Activated CD8-positive, alpha-beta memory T cell treated with anti-CD3 and anti-CD28 coated beads for 48 hours (primary cell): ENCODE data around the gene ZBTB9.

Experiments used
- DNase-seq, 3 experiments: peaks; one replicate each; pipeline ENCODE4 v3.0.0-alpha.2; 2020; ENCODE audit warnings: low read depth in 2 of 3, low spot score in 2 of 3

The ZBTB9 gene

DNA sequence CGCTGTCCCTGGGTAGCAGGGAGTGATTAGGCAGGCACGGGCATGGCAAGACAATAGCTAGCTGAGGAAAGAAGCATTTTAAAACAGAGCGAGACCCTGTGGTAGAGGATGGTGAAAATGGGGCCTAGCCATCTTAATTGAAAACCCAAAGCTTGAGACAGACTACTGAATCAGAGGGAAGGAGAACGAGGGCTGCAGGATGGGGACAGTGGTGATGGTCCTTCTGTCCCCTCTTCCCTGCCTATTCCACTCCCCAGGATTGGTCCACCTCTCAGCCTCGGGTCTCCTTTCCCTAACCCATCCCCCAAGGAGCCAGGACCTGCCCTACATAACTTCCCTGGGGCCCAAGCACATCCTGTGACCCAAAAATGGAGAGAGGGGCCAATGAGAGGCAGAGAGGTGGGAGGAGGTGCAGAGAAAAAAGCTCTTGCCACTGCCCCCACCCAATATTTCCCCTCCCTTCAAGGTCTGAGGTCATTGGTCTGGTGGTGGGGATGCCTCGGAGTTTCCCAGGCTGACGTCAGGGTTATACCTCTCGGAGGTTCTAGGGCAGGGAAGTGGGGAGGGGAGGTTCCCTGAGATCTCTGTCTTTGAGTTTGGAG, 35.6 kb upstream of the ZBTB9 start:
- DNase-seq: peak in 1 of 3 experiments; percentile 38

DNA sequence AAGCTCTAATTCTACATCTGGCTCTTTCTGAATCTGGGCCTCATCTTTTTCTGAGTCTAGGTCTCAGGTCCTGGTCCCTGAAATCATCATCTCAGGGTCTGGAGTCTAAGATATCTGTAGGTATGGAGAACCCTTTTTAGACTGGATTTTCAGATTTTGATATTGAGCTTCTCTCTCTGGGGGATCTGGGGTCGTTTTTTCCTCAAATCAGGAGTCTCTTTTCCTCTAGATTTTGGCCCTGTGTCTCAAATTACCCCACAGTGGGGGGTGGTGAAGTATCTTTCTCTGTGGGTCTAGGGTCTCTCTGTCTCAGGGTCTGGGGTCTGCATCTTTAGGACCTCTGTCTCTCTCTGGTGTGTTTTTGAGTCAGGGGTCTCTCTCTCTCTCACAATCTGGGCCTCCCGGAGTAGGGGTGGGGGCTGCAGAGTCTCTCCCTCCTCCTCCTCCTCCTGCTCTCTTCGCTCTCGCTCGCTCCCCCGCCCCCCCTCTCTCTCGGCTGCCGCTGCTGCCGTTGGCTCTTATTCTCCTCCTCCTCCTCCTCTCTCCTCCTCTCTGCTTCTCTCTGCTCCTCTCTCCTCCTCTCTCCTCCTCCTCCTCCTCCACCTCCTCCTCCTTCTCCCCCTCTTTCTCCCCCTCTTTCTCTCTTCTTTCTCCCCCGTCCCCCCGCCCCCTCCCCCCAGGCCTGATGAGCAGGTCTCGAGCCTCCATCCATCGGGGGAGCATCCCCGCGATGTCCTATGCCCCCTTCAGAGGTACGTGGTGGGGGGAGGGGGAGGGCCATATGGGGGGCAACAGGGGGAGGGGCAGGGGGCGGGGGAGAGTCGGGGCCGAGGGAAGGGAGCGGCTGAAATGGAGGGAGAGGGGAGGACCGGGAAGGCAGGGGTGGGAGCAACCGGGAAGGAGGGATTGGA, 34.5 kb upstream of the ZBTB9 start, which contains the start of gene SYNGAP1:
Gene SYNGAP1, plus strand, starts transcription at position 486 of the 911 bp plus-strand sequence. Its CDS starts 200 bp downstream, at position 686.
- no peak for DNase-seq

DNA sequence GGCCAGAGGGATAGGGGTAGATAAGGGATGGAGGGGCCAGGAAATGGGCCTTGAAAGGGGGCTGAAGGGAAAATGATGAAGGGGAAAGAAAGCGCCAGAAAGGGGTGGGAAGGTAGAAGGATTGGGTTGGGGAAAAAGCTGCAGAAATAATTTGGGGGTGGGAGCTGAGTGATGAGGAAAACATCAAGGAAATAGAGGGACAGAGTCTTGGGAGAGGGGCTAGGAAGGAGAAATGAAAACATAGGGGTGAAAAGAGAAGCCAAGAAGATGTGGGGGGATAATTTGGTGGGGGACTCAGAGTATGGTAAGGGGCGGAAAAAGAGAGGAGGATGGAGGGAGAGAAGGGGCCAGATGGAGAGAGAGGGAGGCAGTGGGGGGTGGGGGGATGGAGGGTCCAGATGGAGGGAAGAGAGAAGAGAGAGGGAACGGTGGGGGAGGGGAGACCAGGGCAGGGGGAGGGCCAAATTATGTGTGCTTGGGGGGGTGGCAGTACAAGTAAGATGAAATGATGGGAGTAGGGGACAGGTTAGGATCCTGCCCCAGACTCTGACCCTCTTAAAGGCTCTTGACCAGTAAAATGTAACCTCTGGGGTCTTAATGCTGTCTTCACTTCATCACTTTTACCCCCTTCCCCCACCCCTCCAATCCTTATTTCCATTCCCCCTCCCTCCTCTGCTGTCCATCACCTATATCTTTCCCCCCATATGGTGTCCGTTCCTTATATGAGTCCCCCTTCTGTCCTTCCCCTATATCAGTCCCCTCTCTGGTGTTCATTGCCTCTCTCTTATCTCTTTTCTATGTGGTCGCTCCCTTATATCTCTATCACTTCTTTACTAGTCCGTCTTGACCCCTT, 33.7 kb upstream of the ZBTB9 start:
- DNase-seq: no peak

DNA sequence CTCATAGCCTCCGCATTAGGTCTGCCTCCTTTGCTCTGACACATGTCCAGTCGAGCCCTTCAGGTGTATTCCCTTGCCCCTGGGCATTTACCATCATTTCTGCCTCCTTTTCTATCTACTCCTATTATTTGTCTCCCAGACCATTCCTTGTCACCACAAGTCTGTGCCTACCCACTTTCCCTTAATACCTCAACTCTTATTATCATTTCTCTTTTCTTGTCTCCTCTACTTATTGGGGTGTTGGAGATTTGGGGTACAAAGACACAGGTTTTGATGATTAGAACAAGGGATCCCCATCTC, 33.1 kb upstream of the ZBTB9 start:
- DNase-seq: no peak

DNA sequence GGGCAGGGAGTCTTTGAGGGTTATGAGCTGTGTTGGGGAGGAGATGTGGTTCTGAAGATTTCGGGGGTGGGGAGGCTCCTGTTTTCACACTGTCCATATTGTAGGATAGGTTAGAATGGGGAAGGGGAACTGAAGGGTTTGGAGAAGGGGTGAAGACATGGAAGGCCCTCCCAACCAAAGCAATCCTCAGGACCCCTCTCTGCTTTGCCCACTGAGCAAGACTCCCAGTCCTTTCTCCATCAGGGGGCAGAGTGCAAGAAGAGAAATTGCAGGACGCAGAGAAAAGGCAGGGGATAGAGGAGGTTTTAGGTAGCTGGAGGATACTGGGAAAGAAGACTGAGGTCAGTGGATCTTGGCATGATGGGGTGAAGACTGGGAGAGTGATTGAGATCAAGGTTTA, 30.6 kb upstream of the ZBTB9 start:
- DNase-seq: no peak

DNA sequence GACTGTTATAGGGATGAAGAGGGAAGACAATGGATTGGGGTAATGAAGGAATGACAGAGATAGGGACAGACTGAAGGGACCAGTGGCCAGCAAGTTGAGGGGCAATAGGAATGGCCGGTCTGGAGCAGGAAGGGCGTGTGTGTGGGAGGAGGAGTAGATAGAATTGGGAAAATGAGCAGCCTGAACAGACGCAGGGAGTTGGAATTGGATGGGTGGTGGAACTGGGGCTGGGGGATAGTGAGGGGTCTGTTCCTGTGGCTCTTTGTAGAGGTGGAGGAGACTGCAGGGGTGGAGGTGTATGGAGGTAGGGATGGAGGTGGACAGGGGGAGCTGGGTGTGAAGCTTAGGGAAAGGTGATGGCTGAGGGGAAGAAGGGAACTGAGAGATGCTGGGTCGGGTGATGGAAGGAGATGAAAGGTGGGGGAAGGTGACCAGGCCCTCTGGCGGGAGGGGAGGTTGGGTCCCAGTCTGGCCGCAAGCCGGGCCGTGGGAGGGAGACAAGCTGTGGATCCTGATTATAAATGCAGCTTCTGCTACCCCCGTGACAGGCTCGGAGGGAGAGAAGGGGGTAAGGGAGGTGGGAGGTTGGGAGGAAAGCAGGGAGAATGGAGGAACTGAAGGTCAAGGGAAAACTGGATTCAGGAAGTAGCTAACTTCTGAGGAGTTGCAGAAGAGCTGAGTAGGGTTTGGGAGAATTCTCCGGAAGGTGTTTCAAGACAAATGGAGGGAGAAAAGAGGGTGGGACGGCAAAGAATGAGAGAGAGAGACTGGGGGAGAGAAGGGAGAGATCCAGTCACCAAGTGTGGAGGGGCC, 29.3 kb upstream of the ZBTB9 start:
- no peak for DNase-seq

DNA sequence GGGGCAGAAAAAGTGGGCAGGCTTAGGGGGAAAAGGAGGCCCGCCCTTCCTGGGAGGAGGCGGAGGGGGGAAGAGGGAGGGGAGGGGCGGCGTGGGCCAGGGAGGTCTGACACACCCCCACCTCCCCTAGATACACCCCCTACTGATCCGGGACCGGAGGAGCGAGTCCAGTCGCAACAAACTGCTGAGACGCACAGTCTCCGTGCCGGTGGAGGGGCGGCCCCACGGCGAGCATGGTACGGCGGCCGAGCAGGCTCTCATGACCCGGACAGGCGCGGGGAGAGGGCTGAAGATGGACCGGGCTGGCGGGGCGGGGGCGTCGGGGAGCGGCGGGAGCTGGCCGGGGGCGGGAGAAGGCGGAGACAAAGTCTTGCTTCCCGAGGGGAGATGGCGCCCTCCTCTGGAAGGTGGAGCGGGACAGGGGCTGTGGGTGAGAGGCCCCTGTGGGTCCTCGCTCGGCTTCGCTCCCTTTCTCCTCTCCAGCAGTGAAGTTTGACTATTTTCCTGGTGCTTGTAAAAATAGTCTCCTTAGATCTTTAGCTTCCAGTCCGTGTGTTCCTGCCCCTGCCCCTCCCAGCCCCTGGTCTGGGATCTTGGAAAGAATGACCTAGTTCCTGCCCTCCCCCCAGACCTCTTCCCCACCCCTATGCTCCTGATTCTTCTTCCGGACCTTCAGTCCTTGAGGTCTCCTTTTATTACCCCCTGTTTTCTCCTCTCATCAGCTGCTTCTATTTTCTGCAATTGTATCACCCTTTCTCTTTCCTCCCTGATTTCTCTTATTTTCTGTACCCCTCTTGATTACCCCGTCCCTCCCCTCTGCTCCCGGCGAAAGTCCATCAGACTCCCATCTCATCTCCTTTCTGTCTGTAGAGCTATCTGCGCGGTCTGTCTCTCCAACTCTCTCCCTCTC, 28.5 kb upstream of the ZBTB9 start:
- DNase-seq: peak in 2 of 3 experiments; percentile 56 to 68

DNA sequence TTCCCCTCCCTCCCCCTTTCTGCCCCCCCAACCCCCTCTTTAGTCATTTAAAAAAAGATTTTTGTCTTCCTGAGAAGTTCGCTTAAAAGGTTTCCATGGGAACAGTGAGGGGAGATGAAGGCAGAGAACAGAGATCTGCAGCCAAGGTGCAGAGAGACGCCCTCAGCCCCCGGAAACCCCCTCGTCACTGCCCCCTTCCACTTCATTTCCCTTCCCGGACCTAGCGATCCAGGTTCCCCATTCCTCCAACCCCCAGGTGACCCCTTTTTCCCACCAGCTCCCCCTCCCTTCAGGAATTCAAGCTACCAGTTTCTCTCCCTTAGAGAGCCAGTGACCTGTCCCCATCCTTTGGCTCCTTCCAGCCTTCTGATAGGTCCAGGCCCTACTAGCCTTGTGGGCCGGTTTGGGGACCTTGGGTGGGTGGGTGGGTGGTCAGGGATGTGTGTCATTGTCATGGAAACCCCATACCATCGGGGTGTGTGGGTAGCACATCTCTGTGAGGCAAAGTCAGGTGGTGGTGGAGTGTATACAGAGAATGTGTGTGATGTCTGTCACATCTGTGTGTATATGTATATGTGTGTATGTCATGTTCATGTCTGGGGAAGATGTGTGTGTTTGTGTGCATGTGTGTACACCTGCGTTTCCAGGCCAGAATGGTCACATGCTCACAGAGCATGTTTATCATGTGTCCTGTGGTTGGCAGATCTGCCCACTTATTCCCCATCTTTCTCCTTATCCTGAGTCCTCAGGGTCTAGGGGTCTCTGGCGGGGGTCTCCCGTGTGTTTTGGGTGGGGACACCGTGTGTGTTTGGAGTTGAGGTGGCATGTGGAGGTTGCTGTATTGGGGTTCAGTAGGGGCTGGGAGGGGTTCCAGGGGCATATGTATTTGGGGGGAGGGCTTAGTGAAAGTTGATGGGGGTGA, 27.5 kb upstream of the ZBTB9 start:
- no peak for DNase-seq

DNA sequence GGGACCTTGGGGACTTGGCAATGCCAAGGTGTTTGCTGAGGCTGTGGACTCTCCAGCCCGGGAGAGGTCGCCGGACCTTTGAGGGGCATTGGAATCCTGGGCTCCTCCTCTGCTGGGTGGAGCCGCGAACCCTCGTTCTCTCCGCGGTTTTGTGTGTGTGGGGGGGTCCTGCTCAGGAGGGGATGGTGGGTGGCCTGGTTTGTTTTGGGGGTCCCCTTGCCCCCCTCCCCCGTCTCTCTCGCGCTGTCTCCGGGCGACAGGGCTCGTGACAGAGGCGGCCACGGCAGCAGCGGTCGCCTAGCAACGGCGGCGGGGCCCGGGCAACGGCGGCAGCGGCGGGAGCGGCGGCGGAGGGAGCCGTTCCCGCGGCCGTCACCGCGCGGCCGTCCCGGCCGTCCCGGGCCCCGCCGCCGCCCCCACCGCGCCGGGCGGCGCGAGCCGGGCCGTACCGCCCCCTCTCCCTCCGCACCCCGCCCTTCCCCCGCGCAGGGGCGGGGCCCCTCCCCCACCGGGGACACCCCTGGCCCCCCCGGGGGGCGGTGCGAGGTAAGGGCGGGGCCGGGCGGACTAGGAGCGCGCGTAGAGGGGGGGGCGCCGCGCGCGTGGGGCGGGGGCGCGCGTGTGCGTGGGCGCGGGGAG, 26.7 kb upstream of the ZBTB9 start:
- DNase-seq: peak in 1 of 3 experiments; percentile 28

DNA sequence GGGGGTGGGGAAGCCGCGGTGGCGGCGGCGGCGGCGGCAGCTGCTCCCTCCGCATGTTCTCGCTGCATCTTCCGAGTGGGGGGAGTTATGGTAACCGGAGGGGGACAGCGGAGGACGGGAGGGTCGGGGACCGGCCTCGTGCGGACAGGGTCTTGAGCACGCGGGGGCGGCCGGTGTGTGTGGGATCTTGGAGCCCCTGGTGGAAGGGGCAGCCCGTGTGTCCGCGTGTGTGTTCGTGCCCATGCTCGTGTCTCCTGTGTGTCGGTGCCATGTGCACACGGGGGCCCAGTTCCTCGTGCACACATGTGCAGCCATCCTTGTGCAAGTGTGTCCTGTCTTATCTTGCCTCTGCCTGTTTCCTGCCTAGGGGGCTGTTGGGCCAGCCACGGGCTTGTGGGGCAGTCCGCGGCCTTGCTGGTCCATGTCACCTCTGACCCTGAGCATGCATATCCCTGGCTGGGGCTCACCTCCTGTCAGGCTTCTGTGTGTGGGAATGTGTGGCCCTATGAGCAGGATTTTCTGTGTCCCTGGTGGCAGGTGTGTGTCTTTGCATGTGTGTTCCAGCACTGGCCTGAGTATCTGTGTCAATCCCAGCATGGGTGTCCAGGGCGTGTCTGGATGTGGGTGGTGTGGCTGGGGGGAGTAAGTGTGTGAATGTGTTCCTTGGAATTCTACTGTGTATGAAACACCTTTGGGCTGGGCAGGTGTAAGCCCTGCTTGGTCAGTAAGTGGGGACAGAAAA, 26.0 kb upstream of the ZBTB9 start:
- no peak for DNase-seq

DNA sequence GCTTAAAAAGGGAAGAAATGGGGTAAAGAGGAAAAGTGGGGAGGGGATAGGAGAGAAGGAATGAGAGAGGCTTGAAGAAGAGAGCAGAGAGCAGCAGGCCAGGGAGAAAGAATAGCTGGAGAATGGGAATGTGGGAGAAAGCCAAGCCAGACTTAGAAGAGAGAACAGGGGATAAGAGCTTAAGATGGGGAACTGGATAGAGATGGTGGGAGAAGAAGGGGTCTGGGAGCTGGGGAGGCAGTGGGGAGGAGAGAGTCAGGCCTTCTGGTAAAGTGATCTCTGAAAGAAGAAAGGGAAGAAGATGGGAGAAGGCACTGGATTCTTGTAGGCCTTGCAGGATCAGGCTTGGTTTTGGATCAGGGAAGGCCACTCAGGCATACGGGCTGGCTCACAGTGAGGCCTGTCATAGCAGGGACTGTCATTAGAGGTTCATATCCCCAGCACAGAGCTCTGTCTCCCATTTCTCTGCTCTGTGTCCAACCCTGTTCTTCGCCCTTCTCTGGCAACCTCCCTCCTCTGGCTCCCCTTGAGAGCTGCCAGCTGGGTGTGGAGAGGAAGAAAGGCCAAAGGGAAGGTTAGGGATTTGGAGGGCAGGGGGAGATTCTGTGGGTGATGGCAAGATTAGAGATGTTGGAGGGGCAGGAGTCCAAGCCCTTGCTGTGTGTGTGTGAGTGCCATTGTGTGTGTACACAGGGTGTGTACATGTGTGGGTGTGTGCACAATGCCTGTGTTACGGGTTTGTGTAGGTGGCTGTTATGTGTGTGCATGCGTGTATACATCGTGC, 25.2 kb upstream of the ZBTB9 start:
- DNase-seq: no peak

DNA sequence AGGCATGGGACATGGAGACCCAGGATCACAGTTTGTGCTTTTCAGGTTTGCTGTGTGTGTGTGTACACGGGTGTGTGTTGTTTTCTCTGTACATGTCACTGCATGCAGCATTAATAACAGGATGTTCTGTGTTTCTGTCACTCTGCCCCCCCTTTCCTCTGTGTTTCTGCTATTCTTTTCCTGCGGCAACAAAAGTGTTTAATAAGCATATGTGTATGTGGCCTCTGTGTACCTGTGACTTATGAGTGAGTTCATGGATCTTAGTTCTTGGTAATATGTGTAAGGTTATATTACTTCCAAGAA, 24.7 kb upstream of the ZBTB9 start:
- no peak for DNase-seq

DNA sequence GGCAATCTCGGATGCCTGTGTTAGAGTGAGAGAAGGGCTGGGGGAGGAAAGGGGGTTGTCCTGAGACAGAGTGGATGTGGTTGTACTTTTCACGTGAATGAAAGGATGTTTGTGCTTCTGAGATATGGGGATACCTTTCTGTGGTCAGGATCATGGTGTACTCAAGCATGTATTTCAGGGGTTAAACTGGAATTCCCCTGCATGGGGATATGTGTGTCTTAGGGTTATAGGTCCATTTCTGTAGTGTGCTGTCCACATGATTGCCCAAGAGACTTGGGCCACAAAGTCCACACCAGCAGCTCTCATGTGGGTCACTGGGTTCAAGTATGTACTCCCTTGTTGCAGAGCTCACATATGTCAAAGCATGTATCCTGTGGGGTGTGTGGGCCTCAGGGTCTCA, 24.0 kb upstream of the ZBTB9 start:
- no peak for DNase-seq

DNA sequence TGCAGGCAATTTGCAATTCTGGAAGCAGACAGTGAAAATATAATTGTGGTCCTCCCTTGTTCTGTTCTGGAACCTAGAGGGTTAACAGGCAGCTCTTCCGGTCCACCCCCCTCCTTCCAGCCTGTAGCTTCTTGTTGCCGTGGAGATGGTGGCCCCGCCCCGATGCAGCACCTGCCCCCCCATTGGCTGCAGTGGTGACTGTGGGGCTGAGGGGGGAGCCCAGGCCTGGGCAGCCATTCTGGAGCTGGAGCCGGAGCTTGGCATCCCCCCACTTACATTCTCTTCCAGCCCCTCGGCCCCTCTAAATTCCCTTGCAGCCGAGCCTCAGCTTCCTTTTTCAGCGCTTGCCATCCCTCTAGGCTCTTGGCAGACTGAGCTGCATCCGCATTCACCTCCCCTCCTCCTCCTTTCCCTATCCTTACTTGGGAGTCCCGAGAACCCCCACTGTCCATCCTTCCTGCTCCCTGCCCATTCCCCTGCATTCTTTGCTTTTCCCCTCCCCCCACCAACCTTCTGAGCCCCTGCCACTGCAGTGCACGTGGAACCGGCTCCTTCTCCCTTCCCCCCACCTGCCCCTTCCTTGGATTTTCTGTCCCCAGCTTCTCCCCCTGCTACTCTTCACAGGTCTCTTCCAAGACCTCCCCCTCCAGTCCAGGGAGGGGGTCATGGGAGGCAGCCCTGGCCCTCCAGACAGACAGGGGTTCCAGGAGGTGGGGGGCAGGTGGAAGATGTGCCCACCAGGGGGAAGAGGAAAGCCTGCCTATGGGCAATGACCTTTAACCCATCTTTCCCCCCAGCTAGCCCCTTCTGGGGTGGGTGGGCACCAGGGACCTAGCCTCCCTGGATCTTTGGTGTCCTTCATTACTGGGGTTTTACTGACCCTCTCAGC, 23.1 kb upstream of the ZBTB9 start:
- peak in 2 of 3 experiments; percentile 42 to 69 for DNase-seq

DNA sequence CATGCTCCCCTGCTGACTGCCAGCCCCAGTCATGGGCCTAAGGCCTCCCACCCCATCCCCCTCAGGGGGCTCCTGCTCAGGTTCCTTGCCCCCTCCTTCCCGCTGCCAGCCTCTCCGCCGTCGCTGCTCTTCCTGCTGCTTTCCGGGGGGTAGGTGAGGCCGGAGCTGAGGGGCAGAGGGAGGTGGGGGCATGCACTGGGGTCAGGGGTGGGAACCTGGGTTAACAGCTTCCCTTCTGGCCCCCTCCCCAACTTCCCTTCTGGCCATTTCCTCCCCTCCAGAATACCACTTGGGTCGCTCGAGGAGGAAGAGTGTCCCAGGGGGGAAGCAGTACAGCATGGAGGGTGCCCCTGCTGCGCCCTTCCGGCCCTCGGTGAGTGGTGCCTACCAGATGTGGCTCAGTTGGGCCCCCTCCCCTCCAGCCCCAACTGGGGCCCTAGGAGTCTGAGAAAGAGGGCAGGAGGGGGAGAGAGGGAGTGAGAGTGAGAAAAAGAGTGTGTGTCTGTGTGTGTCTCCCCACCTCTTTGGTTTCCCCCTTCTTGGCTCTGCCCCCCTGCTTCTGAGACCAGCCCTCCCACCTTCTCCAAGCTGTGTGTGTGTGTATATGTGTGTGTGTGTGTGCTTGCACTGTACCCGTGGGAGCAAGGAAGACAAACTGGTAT, 22.4 kb upstream of the ZBTB9 start:
- no peak for DNase-seq

DNA sequence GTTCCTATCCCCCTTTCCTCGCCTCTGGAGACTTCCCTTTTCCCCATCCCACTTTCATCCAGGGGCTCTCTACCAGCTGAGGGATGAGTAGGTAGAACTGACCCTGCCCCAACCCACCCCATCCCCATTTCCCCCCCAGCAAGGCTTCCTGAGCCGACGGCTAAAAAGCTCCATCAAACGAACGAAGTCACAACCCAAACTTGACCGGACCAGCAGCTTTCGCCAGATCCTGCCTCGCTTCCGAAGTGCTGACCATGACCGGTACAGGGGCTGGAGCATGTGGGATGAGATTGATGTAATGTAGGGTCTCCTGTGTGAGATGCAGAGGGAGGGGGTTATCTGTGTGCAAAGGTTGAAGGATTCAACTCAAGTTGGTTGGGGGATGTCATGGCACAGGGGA, 21.8 kb upstream of the ZBTB9 start:
- DNase-seq: no peak
